GM12865 (cell line): ENCODE data around the gene SIVA1.

ENCODE experiments used
- DNase-seq: peaks from one replicate; pipeline ENCODE4 v3.0.0; 2010; ENCODE audit warnings: low read depth
- H3K4me3 ChIP-seq: 2 replicates; pipeline ENCODE4 v1.5.1; 2011; ENCODE audit warnings: mild to moderate bottlenecking, low read depth, low read length, control low read depth
- CTCF ChIP-seq: IDR thresholded peaks from 2 replicates; pipeline ENCODE4 v1.5.1; 2011; ENCODE audit warnings: low read length, control low read depth, low read depth, inconsistent platforms; ENCODE audit not compliant: insufficient read depth; ENCODE audit errors: missing control alignments

SIVA1 gene

GRCh38 chr14:104786726-104787675 is 34.1 kb downstream of the SIVA1 start:
- DNase-seq = no peak
- TF ChIP-seq CTCF = no peak
- H3K4me3 ChIP-seq = no peak overlapping the region

GRCh38 chr14:104787736-104788135 is 34.8 kb downstream of the SIVA1 start:
- DNase-seq = no peak
- no peak for TF ChIP-seq CTCF
- H3K4me3 ChIP-seq = no peak overlapping the region

GRCh38 chr14:104788161-104788818 is 35.3 kb downstream of the SIVA1 start:
- TF ChIP-seq CTCF = no peak
- no peak overlapping the region for H3K4me3 ChIP-seq
- DNase-seq = no peak

GRCh38 chr14:104788873-104789663 is 36.1 kb downstream of the SIVA1 start:
- no peak for DNase-seq
- H3K4me3 ChIP-seq = no peak overlapping the region

GRCh38 chr14:104789752-104790743 is 37.1 kb downstream of the SIVA1 start:
- H3K4me3 ChIP-seq = no peak overlapping the region
- no peak for TF ChIP-seq CTCF
- no peak for DNase-seq

More at GRCh38 chr14:104788873-104789663, 36.1 kb downstream of the SIVA1 start:
- no peak for TF ChIP-seq CTCF

GRCh38 chr14:104791425-104791824 is 38.5 kb downstream of the SIVA1 start:
- no peak for DNase-seq
- TF ChIP-seq CTCF = no peak

More at GRCh38 chr14:104791425-104791824, 38.5 kb downstream of the SIVA1 start:
- H3K4me3 ChIP-seq = no peak overlapping the region
